ENCODE data around the gene PPTC7. TPM values are rescaled to one million over a fixed set of nuclear protein-coding genes. Genes with fewer than 3 reads are reported as not detected.
"Not testable (repeated sequence)": the region's sequence is repeated elsewhere in the genome, so short reads cannot be mapped to it uniquely, and the experiment has no call there.

PPTC7 gene
- total and polyA plus RNA-seq, 7 donors = 16.1 to 30.3 (median 21.0) TPM

DNA sequence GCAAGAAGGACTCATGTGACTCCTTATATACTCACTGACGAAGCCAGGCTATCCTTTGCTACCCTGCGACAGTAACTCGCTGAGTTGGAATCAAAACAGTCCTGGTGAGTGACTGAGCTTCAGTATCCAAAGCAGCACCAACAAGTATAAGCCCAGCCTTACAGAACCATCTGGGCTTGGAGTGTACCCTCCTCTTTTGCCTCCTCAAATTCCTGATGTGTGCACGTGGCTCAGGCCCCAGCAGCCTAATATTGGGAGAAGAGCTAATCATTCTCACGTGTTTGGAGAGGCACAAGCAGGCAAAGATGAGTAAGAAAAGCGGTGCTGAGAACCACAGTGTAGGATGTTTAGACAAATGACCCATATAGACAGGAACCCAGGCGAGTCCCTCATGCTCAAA, 34.4 kb downstream of the PPTC7 start:
- peaks cover 0 to 7% (median 0%) of the 10 kb centered on the region in 4 donors for H3K36me3 ChIP-seq
- TF ChIP-seq, protein P1, sequence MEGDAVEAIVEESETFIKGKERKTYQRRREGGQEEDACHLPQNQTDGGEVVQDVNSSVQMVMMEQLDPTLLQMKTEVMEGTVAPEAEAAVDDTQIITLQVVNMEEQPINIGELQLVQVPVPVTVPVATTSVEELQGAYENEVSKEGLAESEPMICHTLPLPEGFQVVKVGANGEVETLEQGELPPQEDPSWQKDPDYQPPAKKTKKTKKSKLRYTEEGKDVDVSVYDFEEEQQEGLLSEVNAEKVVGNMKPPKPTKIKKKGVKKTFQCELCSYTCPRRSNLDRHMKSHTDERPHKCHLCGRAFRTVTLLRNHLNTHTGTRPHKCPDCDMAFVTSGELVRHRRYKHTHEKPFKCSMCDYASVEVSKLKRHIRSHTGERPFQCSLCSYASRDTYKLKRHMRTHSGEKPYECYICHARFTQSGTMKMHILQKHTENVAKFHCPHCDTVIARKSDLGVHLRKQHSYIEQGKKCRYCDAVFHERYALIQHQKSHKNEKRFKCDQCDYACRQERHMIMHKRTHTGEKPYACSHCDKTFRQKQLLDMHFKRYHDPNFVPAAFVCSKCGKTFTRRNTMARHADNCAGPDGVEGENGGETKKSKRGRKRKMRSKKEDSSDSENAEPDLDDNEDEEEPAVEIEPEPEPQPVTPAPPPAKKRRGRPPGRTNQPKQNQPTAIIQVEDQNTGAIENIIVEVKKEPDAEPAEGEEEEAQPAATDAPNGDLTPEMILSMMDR (IDR thresholded peaks at IDR 0.05) = no peak
- no peak for TF ChIP-seq POLR2AphosphoS5 (IDR thresholded peaks at IDR 0.05)
- no peak for TF ChIP-seq EP300 (IDR thresholded peaks at IDR 0.05)
- no peak for TF ChIP-seq POLR2A (IDR thresholded peaks at IDR 0.05)
- DNase-seq = no peak
- no peaks in the 10 kb centered on the region for H3K27me3 ChIP-seq
- 83 to 86% methylated on average over 7 of the region's 7 CpGs for WGBS, 2 donors
- no peak overlapping the region for H3K4me3 ChIP-seq
- H3K27ac ChIP-seq = peak overlapping the region; percentile 23 to 88 (median 77)
- no peaks in the 10 kb centered on the region for H3K9me3 ChIP-seq
- intact Hi-C loops (cut with DNase I) = no loop called here
- H3K4me1 ChIP-seq = peaks cover 0 to 87% (median 66%) of the 10 kb centered on the region in 4 donors

DNA sequence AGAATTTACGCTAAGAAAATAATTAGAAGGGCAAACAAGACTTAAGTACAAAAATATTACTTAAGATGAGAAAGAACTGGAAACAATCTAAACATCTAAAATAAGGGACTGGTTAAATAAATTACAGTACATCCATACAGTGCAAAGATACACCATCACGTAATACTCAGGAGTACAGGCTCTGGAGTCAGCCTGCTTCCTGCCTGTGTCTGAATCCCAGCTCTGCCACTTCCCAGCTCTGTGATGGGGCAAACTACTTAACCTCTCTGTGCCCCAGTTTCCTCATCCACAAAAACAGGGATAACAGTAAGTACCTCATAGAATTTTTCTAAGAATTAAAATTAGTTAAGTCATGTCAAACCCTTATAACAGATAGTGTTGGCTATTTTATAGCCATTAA, 36.0 kb downstream of the PPTC7 start:
- peaks cover 0 to 7% (median 0%) of the 10 kb centered on the region in 4 donors for H3K36me3 ChIP-seq
- peaks cover 0 to 98% (median 74%) of the 10 kb centered on the region in 4 donors for H3K4me1 ChIP-seq
- intact Hi-C loops (cut with DNase I) = no loop called here
- H3K27ac ChIP-seq = peak overlapping the region; percentile 82 to 88 (median 83)
- H3K4me3 ChIP-seq = no peak overlapping the region
- H3K27me3 ChIP-seq = no peaks in the 10 kb centered on the region
- no peak for DNase-seq
- TF ChIP-seq EP300 (IDR thresholded peaks at IDR 0.05) = no peak
- no peak for TF ChIP-seq POLR2AphosphoS5 (IDR thresholded peaks at IDR 0.05)
- TF ChIP-seq POLR2A (IDR thresholded peaks at IDR 0.05) = no peak
- TF ChIP-seq, protein P1 (IDR thresholded peaks at IDR 0.05) = no peak
- no peaks in the 10 kb centered on the region for H3K9me3 ChIP-seq
- 94 to 96% methylated on average over 2 of the region's 2 CpGs for WGBS, 2 donors

DNA sequence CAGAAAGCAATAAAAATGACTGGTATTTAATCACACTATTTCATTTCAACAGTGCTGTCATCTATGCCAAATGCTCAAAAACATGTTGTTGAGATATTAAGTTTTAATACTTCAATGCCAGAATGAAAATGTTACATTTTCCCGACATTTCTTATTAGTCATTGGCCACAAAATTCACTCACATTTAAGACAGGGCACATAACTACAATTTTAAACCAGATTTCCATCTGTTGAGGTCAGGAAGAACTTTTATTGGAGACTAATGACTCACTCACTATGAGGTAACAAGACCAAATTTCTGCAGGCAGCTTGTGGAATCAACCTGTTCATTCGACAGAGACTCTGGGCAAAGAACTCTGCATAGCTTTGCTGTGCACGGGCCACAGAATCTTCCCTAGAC, 36.8 kb downstream of the PPTC7 start:
- peaks cover 0 to 7% (median 0%) of the 10 kb centered on the region in 4 donors for H3K36me3 ChIP-seq
- no peaks in the 10 kb centered on the region for H3K27me3 ChIP-seq
- WGBS, 2 donors = 85% methylated on average over 3 of the region's 3 CpGs
- no peak for DNase-seq
- H3K4me1 ChIP-seq = peaks cover 0 to 96% (median 73%) of the 10 kb centered on the region in 4 donors
- H3K9me3 ChIP-seq = no peaks in the 10 kb centered on the region
- peak overlapping the region; percentile 82 to 88 (median 83) for H3K27ac ChIP-seq
- no peak overlapping the region for H3K4me3 ChIP-seq
- intact Hi-C loops (cut with DNase I) = no loop called here
- TF ChIP-seq, protein P1 (IDR thresholded peaks at IDR 0.05) = no peak
- TF ChIP-seq POLR2AphosphoS5 (IDR thresholded peaks at IDR 0.05) = peak in 1 of 4 donors; percentile 9

DNA sequence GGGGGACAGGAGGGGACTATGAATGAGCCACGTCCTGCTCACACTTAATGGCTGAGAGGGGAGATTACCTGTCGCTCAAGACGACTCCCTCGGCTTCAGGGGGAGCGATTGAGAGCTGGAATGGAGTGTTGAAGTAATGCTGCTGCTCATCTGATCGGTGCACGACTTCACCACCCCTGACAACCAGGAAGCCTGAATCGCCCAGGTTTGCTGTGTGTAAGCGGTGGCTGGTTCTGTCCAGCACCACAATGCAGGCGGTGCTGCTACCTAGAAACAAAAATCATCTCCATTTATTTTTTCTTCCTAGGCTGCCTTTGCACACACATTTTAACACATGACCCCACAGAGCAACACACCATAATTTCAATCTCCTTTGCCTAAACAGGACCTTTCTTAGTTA, 37.3 kb downstream of the PPTC7 start:
- Histone ChIP-seq H3K36me3 (peaks cover 0 to 7% (median 0%) of the 10 kb centered on the region in 4 donors), H3K9me3 (no peaks in the 10 kb centered on the region), H3K27ac (peak overlapping the region; percentile 82 to 88 (median 83)), H3K27me3 (no peaks in the 10 kb centered on the region), H3K4me3 (no peak overlapping the region), H3K4me1 (peaks cover 0 to 90% (median 73%) of the 10 kb centered on the region in 4 donors)
- intact Hi-C loops (cut with DNase I) = no loop called here
- 95% methylated on average over 10 of the region's 10 CpGs for WGBS, 2 donors
- DNase-seq = no peak
- TF ChIP-seq, protein P1 (IDR thresholded peaks at IDR 0.05) = no peak
- no peak for TF ChIP-seq EP300 (IDR thresholded peaks at IDR 0.05)
- no peak for TF ChIP-seq POLR2A (IDR thresholded peaks at IDR 0.05)
- TF ChIP-seq POLR2AphosphoS5 (IDR thresholded peaks at IDR 0.05) = no peak

DNA sequence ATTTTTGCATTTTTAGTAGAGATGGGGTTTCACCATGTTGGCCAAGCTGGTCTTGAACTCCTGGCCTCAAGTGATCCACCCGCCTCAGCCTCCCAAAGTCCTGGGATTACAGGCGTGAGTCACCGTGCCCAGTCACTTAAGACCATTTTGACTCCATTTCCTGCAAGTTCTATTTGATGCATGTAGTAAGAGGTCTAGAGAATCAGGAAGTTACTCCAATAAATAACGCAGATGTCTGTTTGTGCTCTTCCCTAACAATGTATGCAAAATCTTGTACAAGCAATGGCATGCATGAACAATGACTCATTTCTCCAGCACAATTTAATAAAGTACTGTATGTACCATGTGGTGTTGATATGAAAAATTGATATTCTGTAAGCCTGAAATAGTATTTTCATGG, 37.9 kb downstream of the PPTC7 start:
- 80 to 87% methylated on average over 4 of the region's 4 CpGs for WGBS, 2 donors
- H3K9me3 ChIP-seq; H3K36me3 ChIP-seq; H3K27me3 ChIP-seq; DNase-seq; intact Hi-C loops (cut with DNase I); H3K4me3 ChIP-seq: not testable (repeated sequence)
- H3K27ac ChIP-seq = peak overlapping the region; percentile 82 to 88 (median 83)
- H3K4me1 ChIP-seq = peaks cover 0 to 85% (median 72%) of the 10 kb centered on the region in 4 donors

Measured in sigmoid colon (tissue), 7 donors.